ENCODE results near the gene DAPK2. TPM values are rescaled to one million over a fixed set of nuclear protein-coding genes. Genes with fewer than 3 reads are reported as not detected.

The DAPK2 gene
- total RNA-seq, 6 experiments from 2014 or later, result 2.1 to 5.7 (median 5.1) TPM

DNA sequence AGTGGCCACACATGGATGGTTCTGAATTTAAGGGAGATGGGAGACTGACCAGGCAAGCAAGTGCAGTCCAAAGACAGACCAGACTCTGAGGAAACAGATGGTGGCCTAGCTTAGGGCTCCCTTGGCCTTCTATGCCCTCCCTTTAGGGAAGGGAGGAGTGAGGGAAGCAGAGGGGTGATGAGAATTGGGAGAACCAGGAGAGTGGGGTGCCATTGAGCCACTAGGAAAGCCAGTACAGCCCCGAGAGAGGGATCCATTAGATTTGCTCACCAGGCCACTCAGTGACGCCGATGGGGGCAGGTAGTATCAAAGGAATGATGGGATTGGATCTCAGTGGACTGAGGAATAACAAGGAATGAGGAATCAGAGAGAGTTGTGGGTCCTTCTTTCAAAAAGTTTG lies 182.1 kb downstream of the DAPK2 start:
- TF ChIP-seq, protein P1, sequence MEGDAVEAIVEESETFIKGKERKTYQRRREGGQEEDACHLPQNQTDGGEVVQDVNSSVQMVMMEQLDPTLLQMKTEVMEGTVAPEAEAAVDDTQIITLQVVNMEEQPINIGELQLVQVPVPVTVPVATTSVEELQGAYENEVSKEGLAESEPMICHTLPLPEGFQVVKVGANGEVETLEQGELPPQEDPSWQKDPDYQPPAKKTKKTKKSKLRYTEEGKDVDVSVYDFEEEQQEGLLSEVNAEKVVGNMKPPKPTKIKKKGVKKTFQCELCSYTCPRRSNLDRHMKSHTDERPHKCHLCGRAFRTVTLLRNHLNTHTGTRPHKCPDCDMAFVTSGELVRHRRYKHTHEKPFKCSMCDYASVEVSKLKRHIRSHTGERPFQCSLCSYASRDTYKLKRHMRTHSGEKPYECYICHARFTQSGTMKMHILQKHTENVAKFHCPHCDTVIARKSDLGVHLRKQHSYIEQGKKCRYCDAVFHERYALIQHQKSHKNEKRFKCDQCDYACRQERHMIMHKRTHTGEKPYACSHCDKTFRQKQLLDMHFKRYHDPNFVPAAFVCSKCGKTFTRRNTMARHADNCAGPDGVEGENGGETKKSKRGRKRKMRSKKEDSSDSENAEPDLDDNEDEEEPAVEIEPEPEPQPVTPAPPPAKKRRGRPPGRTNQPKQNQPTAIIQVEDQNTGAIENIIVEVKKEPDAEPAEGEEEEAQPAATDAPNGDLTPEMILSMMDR (IDR thresholded peaks at IDR 0.05), result no peak
- H3K4me3 Mint-ChIP-seq, result no peak overlapping the region
- no peak overlapping the region for H3K27ac Mint-ChIP-seq
- DNase-seq, result no peak
- no peaks in the 10 kb centered on the region; the same call in 1 of the 2 replicates for H3K27me3 Mint-ChIP-seq (ENCODE audit: insufficient read depth)
- no peaks in the 10 kb centered on the region for H3K9me3 Mint-ChIP-seq
- H3K36me3 Mint-ChIP-seq (ENCODE audit: low read depth), result no peaks in the 10 kb centered on the region
- H3K4me1 Mint-ChIP-seq (ENCODE audit: low read depth), result peaks cover 4% of the 10 kb centered on the region

DNA sequence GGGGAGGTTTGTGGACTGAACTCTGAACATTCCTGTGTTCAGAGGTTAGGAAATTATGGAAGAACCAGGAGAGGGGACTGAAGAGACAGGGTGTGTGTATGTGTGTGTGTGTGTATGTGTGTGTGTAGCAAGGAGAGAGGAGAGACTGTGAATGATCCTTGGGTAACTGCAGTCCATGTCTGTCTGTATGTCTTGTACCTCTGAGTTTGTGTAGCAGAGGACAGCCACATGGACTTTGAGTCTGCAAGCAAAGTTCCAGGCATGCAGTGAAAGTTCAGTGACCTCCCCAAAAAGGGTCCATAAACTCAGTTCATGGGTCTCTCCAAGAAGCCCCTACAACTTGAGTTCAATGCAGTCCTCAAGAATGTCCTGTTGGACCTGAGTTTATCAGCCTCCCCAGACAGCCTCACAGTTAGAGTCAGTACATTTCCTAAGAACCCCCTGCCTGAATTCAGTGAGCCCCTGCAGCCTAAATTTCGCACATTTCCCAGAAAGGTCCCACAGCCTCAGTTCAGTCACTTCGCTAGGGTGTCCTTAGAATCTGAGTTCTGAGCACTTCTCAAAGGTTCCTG lies 184.3 kb downstream of the DAPK2 start:
- Mint-ChIP-seq H3K9me3 (no peaks in the 10 kb centered on the region), H3K27me3 (ENCODE audit: insufficient read depth) (peaks cover 2% of the 10 kb centered on the region; the same call in 1 of the 2 replicates), H3K36me3 (ENCODE audit: low read depth) (no peaks in the 10 kb centered on the region), H3K27ac (no peak overlapping the region), H3K4me1 (ENCODE audit: low read depth) (peaks cover 26% of the 10 kb centered on the region), H3K4me3 (no peak overlapping the region)
- TF ChIP-seq, protein P1 (IDR thresholded peaks at IDR 0.05), result no peak
- DNase-seq, result no peak

DNA sequence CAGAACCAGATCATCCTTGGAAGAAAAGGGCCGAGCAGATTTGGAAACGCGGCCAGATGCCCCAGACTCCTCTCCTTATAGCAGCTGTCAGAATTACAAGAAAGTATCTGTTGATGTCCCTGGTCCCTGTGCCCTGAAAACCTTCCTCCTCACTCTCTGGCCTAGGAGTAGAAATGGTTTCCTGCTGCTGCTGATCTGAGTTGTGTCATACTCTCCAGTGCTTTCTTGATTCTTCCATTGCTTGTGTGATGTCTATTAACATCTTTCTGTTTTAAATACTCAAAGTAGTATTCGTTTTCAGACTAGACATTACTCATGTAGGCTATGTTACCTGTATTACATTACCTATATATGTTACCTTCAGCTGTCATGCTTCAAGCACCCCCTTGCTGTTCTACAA lies 185.7 kb downstream of the DAPK2 start:
- Mint-ChIP-seq H3K27me3 (ENCODE audit: insufficient read depth) (peaks cover 2% of the 10 kb centered on the region; the same call in 1 of the 2 replicates), H3K27ac (no peak overlapping the region), H3K4me1 (ENCODE audit: low read depth) (peaks cover 37% of the 10 kb centered on the region), H3K9me3 (no peaks in the 10 kb centered on the region), H3K36me3 (ENCODE audit: low read depth) (no peaks in the 10 kb centered on the region), H3K4me3 (no peak overlapping the region)
- DNase-seq, result no peak
- TF ChIP-seq, protein P1 (IDR thresholded peaks at IDR 0.05), result no peak

DNA sequence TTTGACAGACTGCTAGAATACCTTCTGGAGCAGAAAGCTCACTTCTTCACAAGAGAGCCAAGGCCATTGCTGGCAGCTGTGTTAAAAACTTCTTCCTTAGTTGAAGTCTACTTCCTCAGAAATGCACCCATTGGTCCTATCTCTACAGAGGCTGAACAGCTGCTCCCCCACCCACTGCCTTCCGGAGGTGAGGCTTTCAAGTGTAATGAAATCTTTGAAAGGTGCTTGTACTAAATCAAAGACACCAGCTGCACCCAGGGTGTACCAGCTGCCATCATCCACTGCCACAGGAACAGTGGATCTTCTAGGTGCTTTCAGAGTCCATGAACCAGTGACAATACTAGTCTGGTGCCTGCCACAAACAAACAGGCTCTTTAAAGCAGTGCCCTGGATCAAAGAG lies 186.1 kb downstream of the DAPK2 start:
- no peak overlapping the region for H3K4me3 Mint-ChIP-seq
- peaks cover 41% of the 10 kb centered on the region for H3K4me1 Mint-ChIP-seq (ENCODE audit: low read depth)
- TF ChIP-seq, protein P1 (IDR thresholded peaks at IDR 0.05), result no peak
- DNase-seq, result no peak
- peaks cover 2% of the 10 kb centered on the region; the same call in 1 of the 2 replicates for H3K27me3 Mint-ChIP-seq (ENCODE audit: insufficient read depth)
- no peak overlapping the region for H3K27ac Mint-ChIP-seq
- H3K9me3 Mint-ChIP-seq, result no peaks in the 10 kb centered on the region
- no peaks in the 10 kb centered on the region for H3K36me3 Mint-ChIP-seq (ENCODE audit: low read depth)

DNA sequence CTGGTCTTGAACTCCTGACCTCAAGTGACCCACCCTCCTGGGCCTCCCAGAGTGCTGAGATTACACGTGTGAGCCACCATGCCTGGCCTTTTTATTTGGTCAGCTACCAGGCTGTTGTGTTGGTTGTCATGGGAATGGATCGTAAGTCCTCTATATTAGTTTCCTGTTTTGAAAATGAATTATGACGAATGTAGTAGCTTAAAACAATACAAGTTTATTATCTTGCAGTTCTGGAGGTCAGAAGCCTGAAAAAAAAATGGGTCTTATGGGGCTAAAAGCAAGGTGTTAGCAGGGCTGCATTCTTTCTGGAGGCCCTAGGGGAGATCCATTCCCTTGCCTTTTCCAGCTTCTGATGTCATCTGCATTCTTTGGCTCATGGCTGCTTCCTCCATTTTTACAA lies 187.4 kb downstream of the DAPK2 start:
- peaks cover 2% of the 10 kb centered on the region; the same call in 1 of the 2 replicates for H3K27me3 Mint-ChIP-seq (ENCODE audit: insufficient read depth)
- DNase-seq, result peak; percentile 64
- H3K36me3 Mint-ChIP-seq (ENCODE audit: low read depth), result no peaks in the 10 kb centered on the region
- peak overlapping the region; percentile 92 for H3K27ac Mint-ChIP-seq
- TF ChIP-seq, protein P1 (IDR thresholded peaks at IDR 0.05), result no peak
- H3K4me1 Mint-ChIP-seq (ENCODE audit: low read depth), result peaks cover 44% of the 10 kb centered on the region
- peak overlapping the region; percentile 65 for H3K4me3 Mint-ChIP-seq
- no peaks in the 10 kb centered on the region for H3K9me3 Mint-ChIP-seq

Measured in HFFc6 (cell line).